ENCODE results near the gene GSC2. TPM values are rescaled to one million over a fixed set of nuclear protein-coding genes. Genes with fewer than 3 reads are reported as not detected.

GSC2 gene
- total RNA-seq, 2 donors from 2014 or later: not detected

DNA sequence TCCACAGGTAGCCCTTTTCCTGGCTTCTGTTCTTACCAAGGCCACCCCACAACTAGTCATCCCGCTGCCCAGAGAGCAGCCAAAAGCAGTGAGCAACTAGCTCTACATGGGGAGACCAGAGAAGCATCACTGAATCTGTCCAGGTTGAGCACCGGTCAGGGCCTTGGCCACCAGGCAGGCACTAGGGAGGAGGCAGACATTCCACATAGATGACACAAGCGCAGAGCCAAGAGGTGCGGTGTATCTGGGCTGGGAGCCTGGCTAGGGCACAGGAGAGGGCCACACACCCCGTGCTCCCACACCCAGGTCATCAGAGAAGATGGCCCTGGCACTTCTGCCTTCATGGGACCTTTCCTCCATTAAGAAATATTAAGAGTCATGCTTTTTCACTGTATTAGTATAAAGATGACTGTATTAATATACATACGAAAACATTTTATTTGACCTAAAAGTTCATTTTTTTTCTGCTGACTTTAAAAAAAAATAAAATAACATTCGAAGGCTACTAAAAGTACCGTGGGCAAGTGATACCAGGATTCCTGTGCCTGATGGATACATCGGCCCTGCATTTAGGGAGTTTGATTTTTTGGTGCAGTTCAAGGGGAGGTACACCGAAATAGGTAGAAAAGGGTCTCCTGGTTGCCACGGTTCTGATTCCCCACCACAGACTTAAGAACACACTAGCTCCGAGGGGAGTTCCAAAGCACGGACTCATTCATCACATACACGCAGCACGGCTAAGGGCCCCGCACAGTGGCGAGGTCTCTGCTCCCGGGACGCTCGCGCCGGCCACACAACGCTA, 29.1 kb downstream of the GSC2 start:
- TF ChIP-seq CTCF (IDR thresholded peaks at IDR 0.05): no peak

DNA sequence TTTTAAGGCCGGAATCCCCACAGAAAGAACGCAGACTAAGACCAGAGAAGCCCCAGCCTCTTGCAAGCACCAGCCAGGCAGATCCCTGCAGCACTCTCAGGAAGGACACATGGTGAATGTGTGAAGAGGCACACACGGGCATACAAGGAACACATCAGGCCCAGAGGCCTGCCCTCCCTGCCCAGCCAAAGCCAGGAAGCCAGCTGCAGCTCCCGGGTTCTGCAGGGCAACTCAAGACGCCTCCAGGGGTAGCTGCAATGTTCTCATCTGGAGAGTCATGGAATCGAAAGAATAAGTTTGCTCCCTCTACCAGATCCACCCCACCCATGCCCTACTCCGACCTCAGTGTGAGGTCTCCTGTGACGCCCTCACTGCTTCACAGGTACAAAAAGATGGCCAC, 30.1 kb downstream of the GSC2 start:
- Histone ChIP-seq H3K27me3 (no peaks in the 10 kb centered on the region), H3K36me3 (no peaks in the 10 kb centered on the region), H3K27ac (no peak overlapping the region), H3K4me1 (peaks cover 28% of the 10 kb centered on the region), H3K4me3 (no peak overlapping the region), H3K9ac (ENCODE audit: low read depth in 2 of 2, low read length in 2 of 2) (no peak overlapping the region), H3K9me3 (no peaks in the 10 kb centered on the region)
- TF ChIP-seq CTCF (IDR thresholded peaks at IDR 0.05): no peak
- intact Hi-C loops (cut with DNase I): no loop called here
- no peak for DNase-seq

More for the DNA sequence above, 29.1 kb downstream of the GSC2 start:
- intact Hi-C loops (cut with DNase I): no loop called here
- DNase-seq: peak; percentile 75
- Histone ChIP-seq H3K4me1 (peaks cover 28% of the 10 kb centered on the region), H3K27ac (peak overlapping the region; percentile 91), H3K9ac (ENCODE audit: low read depth in 2 of 2, low read length in 2 of 2) (peak overlapping the region; percentile 90 to 92), H3K27me3 (no peaks in the 10 kb centered on the region), H3K4me3 (peak overlapping the region; percentile 92), H3K9me3 (no peaks in the 10 kb centered on the region), H3K36me3 (no peaks in the 10 kb centered on the region)

DNA sequence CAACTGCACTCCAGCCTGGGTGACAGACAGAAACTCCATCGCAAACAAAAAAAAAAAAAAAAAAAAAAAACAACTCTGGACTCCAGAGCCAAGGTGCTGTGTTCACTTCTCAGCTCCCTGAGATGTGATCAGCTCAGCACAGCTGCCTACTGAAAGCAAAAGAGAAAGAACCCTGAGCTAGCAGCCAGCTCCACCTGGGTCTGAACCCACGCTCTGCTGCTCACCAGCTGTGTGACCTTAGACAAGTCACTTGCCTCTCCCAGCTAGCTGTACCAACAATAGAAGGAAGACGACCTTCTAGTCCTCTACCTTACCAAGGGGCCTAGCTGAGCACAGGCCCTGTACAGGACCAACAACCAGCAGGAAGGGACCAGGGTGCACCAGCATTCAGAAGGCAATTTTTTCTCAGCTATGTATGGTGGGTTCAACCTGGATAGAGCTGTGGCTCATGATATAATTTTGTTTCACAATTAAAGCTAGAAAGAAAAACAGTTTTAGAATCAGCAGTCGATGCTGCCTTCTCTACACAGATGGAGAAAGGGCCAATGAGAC, 31.7 kb downstream of the GSC2 start:
- intact Hi-C loops (cut with DNase I): no loop called here
- Histone ChIP-seq H3K4me3 (no peak overlapping the region), H3K9me3 (no peaks in the 10 kb centered on the region), H3K9ac (ENCODE audit: low read depth in 2 of 2, low read length in 2 of 2) (no peak overlapping the region), H3K27ac (no peak overlapping the region), H3K27me3 (no peaks in the 10 kb centered on the region), H3K4me1 (peaks cover 28% of the 10 kb centered on the region), H3K36me3 (no peaks in the 10 kb centered on the region)
- no peak for TF ChIP-seq CTCF (IDR thresholded peaks at IDR 0.05)
- DNase-seq: no peak

DNA sequence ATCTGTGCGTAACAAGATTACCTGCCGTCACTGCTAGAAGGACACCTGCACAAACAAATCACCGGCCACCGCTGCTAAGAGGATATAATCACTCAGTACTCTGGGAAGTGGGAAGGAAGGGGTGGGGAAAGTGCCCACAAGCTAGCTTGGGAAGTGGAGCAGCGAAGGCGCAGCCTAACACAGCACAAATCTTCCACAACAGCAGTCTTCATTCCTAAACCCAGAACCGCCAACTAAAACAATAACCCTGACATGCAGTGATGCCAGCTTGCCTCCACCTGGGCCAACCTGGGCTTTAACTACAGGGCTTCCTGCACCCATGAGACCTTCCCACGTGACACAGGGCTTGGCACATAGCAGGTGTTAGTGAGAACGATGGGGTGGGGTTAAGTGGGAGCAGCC, 33.0 kb downstream of the GSC2 start:
- no peak for TF ChIP-seq CTCF (IDR thresholded peaks at IDR 0.05)
- H3K27me3 ChIP-seq: no peaks in the 10 kb centered on the region
- intact Hi-C loops (cut with DNase I): no loop called here
- DNase-seq: peak; percentile 74
- peaks cover 23% of the 10 kb centered on the region for H3K4me1 ChIP-seq
- no peak overlapping the region for H3K27ac ChIP-seq
- no peaks in the 10 kb centered on the region for H3K9me3 ChIP-seq
- H3K4me3 ChIP-seq: no peak overlapping the region
- no peaks in the 10 kb centered on the region for H3K36me3 ChIP-seq
- H3K9ac ChIP-seq (ENCODE audit: low read depth in 2 of 2, low read length in 2 of 2): no peak overlapping the region

DNA sequence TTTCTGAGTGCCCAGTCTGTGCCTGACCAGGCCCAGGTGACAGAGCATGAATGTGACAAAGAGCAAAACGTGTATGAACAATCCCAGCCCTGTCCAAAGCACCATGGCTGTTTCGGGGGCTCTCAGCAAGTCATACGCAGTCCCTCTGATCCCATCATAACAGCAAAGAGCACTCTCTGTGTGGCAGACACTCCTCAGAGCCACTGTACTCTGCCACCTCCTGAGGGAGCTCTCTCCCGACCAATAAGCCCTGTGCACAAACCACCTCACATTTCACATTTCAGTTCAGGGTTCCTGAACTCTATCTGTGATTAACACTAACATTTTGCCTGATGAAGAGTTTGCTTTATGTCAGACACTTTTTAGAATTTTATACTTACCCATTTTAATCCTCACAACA, 34.5 kb downstream of the GSC2 start:
- no peaks in the 10 kb centered on the region for H3K9me3 ChIP-seq
- no peak for TF ChIP-seq CTCF (IDR thresholded peaks at IDR 0.05)
- no peak overlapping the region for H3K9ac ChIP-seq (ENCODE audit: low read depth in 2 of 2, low read length in 2 of 2)
- no peak for DNase-seq
- H3K4me3 ChIP-seq: no peak overlapping the region
- intact Hi-C loops (cut with DNase I): no loop called here
- H3K36me3 ChIP-seq: no peaks in the 10 kb centered on the region
- H3K27me3 ChIP-seq: no peaks in the 10 kb centered on the region
- peaks cover 20% of the 10 kb centered on the region for H3K4me1 ChIP-seq
- no peak overlapping the region for H3K27ac ChIP-seq
